H1 (cell line): ENCODE data around the gene ZNF256. TPM values are rescaled to one million over a fixed set of nuclear protein-coding genes. Genes with fewer than 3 reads are reported as not detected.

Experiments used
- CTCF ChIA-PET: fragments of 300-600 bp; sonication (Branson Sonifier 250); formaldehyde crosslinking; loops from one replicate; lab custom pipeline; 2021; ENCODE audit not compliant: partially characterized antibody; lab: Charles Lee
- POLR2A ChIA-PET: fragments of 300-600 bp; sonication (Branson Sonifier 250); formaldehyde crosslinking; loops from one replicate; lab custom pipeline; 2021; ENCODE audit warnings: inconsistent platforms; ENCODE audit not compliant: partially characterized antibody; lab: Charles Lee
- DNase-seq, 2 experiments: peaks; one replicate each; pipeline versions ENCODE4 v3.0.0 to v3.0.0-alpha.2; 2010 to 2022; ENCODE audit warnings: low spot score in 2 of 2, low read depth in 1 of 2, mixed read lengths in 1 of 2
- FAIRE-seq: peaks from 2 replicates; lab custom pipeline; 2011; peaks lifted over from hg19 to GRCh38; lab: Jason Lieb, UNC
- H2AFZ ChIP-seq: 2 replicates; pipeline ENCODE4 v1.8.1; 2012; ENCODE audit warnings: low read length, inconsistent platforms
- H2AK5ac ChIP-seq: 2 replicates; pipeline ENCODE4 v1.6.1; 2013; ENCODE audit warnings: low read depth, low read length
- H2BK120ac ChIP-seq: replicated peaks from 2 replicates; pipeline ENCODE3; 2013; ENCODE audit warnings: low read depth, low read length, inconsistent platforms
- H2BK12ac ChIP-seq: 2 replicates; pipeline ENCODE4 v1.6.1; 2013; ENCODE audit warnings: low read depth, low read length
- H2BK15ac ChIP-seq: 2 replicates; pipeline ENCODE4 v1.6.1; 2013; ENCODE audit warnings: low read length
- H2BK20ac ChIP-seq: 2 replicates; pipeline ENCODE4 v1.6.1; 2013; ENCODE audit warnings: low read length
- H2BK5ac ChIP-seq: 2 replicates; pipeline ENCODE4 v1.6.1; 2013; ENCODE audit warnings: low read depth, low read length
- H3K14ac ChIP-seq: 2 replicates; pipeline ENCODE4 v1.6.1; 2013; ENCODE audit warnings: inconsistent platforms; ENCODE audit not compliant: insufficient read length
- H3K18ac ChIP-seq: 2 replicates; pipeline ENCODE4 v1.6.1; 2013; ENCODE audit warnings: low read length; ENCODE audit errors: extremely low read depth
- H3K23ac ChIP-seq: 2 replicates; pipeline ENCODE4 v1.6.1; 2013; ENCODE audit warnings: inconsistent platforms; ENCODE audit not compliant: insufficient read length
- H3K23me2 ChIP-seq: 2 replicates; pipeline ENCODE4 v1.6.1; 2013; ENCODE audit warnings: low read depth, low read length
- H3K27ac ChIP-seq: 2 replicates; pipeline ENCODE4 v1.6.1; 2011; ENCODE audit warnings: low read depth, low read length, inconsistent platforms
- H3K27me3 ChIP-seq, 4 experiments: replicated peaks in 1 of 4; 1 replicate in 1 of 4; 2 replicates in 3 of 4; pipeline versions ENCODE4 v1.6.1 to v1.8.1; 2011 to 2013; ENCODE audit warnings: low read length in 3 of 4, mild to moderate bottlenecking in 3 of 4, inconsistent platforms in 2 of 4, mixed read lengths in 2 of 4, moderate library complexity in 1 of 4; ENCODE audit not compliant: control insufficient read depth in 3 of 4, insufficient read depth in 3 of 4; ENCODE audit errors: extremely low read depth in 1 of 4
- H3K36me3 ChIP-seq, 4 experiments: 2 replicates each; pipeline versions ENCODE4 v1.6.1 to v1.8.1; 2011 to 2013; ENCODE audit warnings: mild to moderate bottlenecking in 4 of 4, low read length in 3 of 4, moderate library complexity in 2 of 4, control low read depth in 1 of 4, inconsistent platforms in 1 of 4; ENCODE audit not compliant: insufficient read depth in 4 of 4, control insufficient read depth in 2 of 4
- H3K4ac ChIP-seq: replicated peaks from 2 replicates; pipeline ENCODE3; 2013; ENCODE audit warnings: low read length, low read depth, mixed read lengths, inconsistent platforms; ENCODE audit not compliant: insufficient read length
- H3K4me1 ChIP-seq, 4 experiments: replicated peaks in 1 of 4; 1 replicate in 1 of 4; 2 replicates in 3 of 4; pipeline versions ENCODE4 v1.6.1 to v1.8.1; 2011 to 2013; ENCODE audit warnings: low read length in 3 of 4, inconsistent platforms in 2 of 4, mixed read lengths in 1 of 4; ENCODE audit not compliant: insufficient read depth in 4 of 4, control insufficient read depth in 3 of 4
- H3K4me2 ChIP-seq, 2 experiments: 2 replicates each; pipeline versions ENCODE4 v1.6.1 to v1.8.1; 2011 to 2013; ENCODE audit warnings: low read depth in 2 of 2, low read length in 2 of 2, control low read depth in 1 of 2, inconsistent platforms in 1 of 2, mild to moderate bottlenecking in 1 of 2; ENCODE audit not compliant: insufficient read depth in 1 of 2
- H3K4me3 ChIP-seq, 4 experiments: fragments of 200-600, 300-600 bp in 1 of 4; sonication (generic), shearing (Covaris generic), sonication (Bioruptor Twin) in 1 of 4; 2 replicates each; pipeline versions ENCODE4 v1.5.1 to v1.8.1; 2011 to 2016; ENCODE audit warnings: low read length in 4 of 4, low read depth in 3 of 4, control low read depth in 2 of 4, inconsistent platforms in 2 of 4, mild to moderate bottlenecking in 2 of 4, mixed read lengths in 1 of 4, moderate library complexity in 1 of 4; ENCODE audit not compliant: insufficient read depth in 2 of 4; ENCODE audit errors: extremely low read depth in 1 of 4
- H3K56ac ChIP-seq: replicated peaks from 2 replicates; pipeline ENCODE3; 2013; ENCODE audit warnings: low read depth, mild to moderate bottlenecking, mixed read lengths, low read length, inconsistent platforms; ENCODE audit not compliant: insufficient read length
- H3K79me1 ChIP-seq: 2 replicates; pipeline ENCODE4 v1.6.1; 2013; ENCODE audit warnings: low read depth, low read length, control low read depth
- H3K79me2 ChIP-seq, 2 experiments: 2 replicates each; pipeline versions ENCODE4 v1.6.1 to v1.8.1; 2012 to 2013; ENCODE audit warnings: low read length in 2 of 2, mild to moderate bottlenecking in 2 of 2, inconsistent platforms in 1 of 2; ENCODE audit not compliant: insufficient read depth in 2 of 2, control insufficient read depth in 1 of 2
- H3K9ac ChIP-seq, 4 experiments: replicated peaks in 1 of 4; 1 replicate in 1 of 4; 2 replicates in 3 of 4; pipeline versions ENCODE4 v1.6.1 to v1.8.1; 2011 to 2013; ENCODE audit warnings: low read depth in 3 of 4, low read length in 3 of 4, control low read depth in 2 of 4, mild to moderate bottlenecking in 2 of 4, moderate library complexity in 2 of 4, inconsistent platforms in 1 of 4; ENCODE audit errors: extremely low read depth in 1 of 4
- H3K9me3 ChIP-seq, 2 experiments: 2 replicates each; pipeline versions ENCODE4 v1.6.1 to v1.8.1; 2012 to 2013; ENCODE audit warnings: mild to moderate bottlenecking in 2 of 2, moderate library complexity in 2 of 2, control low read depth in 1 of 2, inconsistent platforms in 1 of 2, low read depth in 1 of 2, low read length in 1 of 2, mixed read lengths in 1 of 2; ENCODE audit not compliant: insufficient read depth in 2 of 2
- H4K20me1 ChIP-seq, 2 experiments: replicated peaks in 1 of 2; 2 replicates each; pipeline versions ENCODE3 to v1.8.1; 2011 to 2013; ENCODE audit warnings: inconsistent platforms in 2 of 2, low read length in 2 of 2, mild to moderate bottlenecking in 1 of 2; ENCODE audit not compliant: insufficient read depth in 2 of 2, control insufficient read depth in 1 of 2
- H4K5ac ChIP-seq: 2 replicates; pipeline ENCODE4 v1.6.1; 2013; ENCODE audit warnings: low read length, low read depth, mixed read lengths, inconsistent platforms; ENCODE audit not compliant: insufficient read length
- H4K8ac ChIP-seq: 2 replicates; pipeline ENCODE4 v1.8.0; 2013; ENCODE audit warnings: mild to moderate bottlenecking, moderate library complexity, low read length, inconsistent platforms; ENCODE audit not compliant: insufficient read depth; ENCODE audit errors: extremely low read depth
- H4K91ac ChIP-seq: replicated peaks from 2 replicates; pipeline ENCODE3; 2013; ENCODE audit warnings: low read length, mixed read lengths, inconsistent platforms; ENCODE audit not compliant: insufficient read length
- CEBPB ChIP-seq: IDR thresholded peaks from 2 replicates; pipeline ENCODE4 v1.6.1; 2012; ENCODE audit warnings: low read depth, low read length
- CHD1 ChIP-seq: IDR thresholded peaks from 2 replicates; pipeline ENCODE4 v1.6.1; 2012; ENCODE audit warnings: low read depth, low read length, improper control_type of control experiment
- HDAC6 ChIP-seq: IDR thresholded peaks from one replicate; pipeline ENCODE4 v1.7.1; 2012; ENCODE audit warnings: low read depth, mild to moderate bottlenecking, inconsistent platforms, low read length, moderate library complexity
- JUN ChIP-seq: IDR thresholded peaks from 2 replicates; pipeline ENCODE4 v1.6.1; 2011; ENCODE audit warnings: low read depth, mild to moderate bottlenecking, improper control_type of control experiment, low read length
- POLR2AphosphoS5 ChIP-seq: IDR thresholded peaks from 2 replicates; pipeline ENCODE4 v1.6.1; 2011; ENCODE audit warnings: low read depth, low read length
- RFX5 ChIP-seq: IDR thresholded peaks from 2 replicates; pipeline ENCODE4 v1.6.1; 2011; ENCODE audit warnings: low read depth, low read length, improper control_type of control experiment, borderline replicate concordance
- SAP30 ChIP-seq: fragments of 300-600 bp; sonication (generic); IDR thresholded peaks from 2 replicates; pipeline ENCODE4 v1.7.1; 2012; ENCODE audit warnings: low read length, moderate library complexity, mild to moderate bottlenecking, inconsistent platforms; ENCODE audit not compliant: insufficient read depth, insufficient replicate concordance
- WGBS, 2 experiments: shearing (Covaris generic) in 1 of 2; methylation state at CpG; one replicate each; pipeline versions ENCODE4 v1.1.6 to v1.1.7; 2013 to 2015; ENCODE audit warnings: low lambda C conversion rate in 2 of 2, mixed read lengths in 2 of 2, inconsistent platforms in 1 of 2, low coverage in 1 of 2, missing lambda C conversion rate in 1 of 2; ENCODE audit not compliant: insufficient replicate concordance in 2 of 2, insufficient coverage in 1 of 2, insufficient read length in 1 of 2; ENCODE audit errors: extremely low coverage in 1 of 2, missing lambda C conversion rate in 1 of 2; 5-methylcytosine and 5-hydroxymethylcytosine counted together
- polyA plus RNA-seq, 7 experiments: library from polyadenylated mRNA; depleted of rRNA in 3 of 7; stranded (reverse) in 5 of 7; unstranded in 2 of 7; fragments of >200 nt in 5 of 7; fragments of 200-250 nt in 2 of 7; gene quantifications; 1 replicate in 5 of 7; 2 replicates in 1 of 7; 4 replicates in 1 of 7; pipeline versions ENCODE4 v1.2.1 to v1.2.3, GENCODE V29; 2011 to 2013; ENCODE audit warnings: missing spikeins in 2 of 7, mixed read lengths in 2 of 7
- total RNA-seq: library from RNA; stranded (reverse); fragmentation: NEBNext Ultra II Directional; extraction: Animal tissue kit (Norgen Biotek cat#: 25700); gene quantifications from 2 replicates; pipeline ENCODE4 v1.2.1, GENCODE V29; 2021

Gene ZNF256
- total and polyA plus RNA-seq, 2 of the 8 experiments (the other 6 are each of a cell fraction or from before 2014, with no cell fraction given) = 6.1 to 13.5 TPM

DNA sequence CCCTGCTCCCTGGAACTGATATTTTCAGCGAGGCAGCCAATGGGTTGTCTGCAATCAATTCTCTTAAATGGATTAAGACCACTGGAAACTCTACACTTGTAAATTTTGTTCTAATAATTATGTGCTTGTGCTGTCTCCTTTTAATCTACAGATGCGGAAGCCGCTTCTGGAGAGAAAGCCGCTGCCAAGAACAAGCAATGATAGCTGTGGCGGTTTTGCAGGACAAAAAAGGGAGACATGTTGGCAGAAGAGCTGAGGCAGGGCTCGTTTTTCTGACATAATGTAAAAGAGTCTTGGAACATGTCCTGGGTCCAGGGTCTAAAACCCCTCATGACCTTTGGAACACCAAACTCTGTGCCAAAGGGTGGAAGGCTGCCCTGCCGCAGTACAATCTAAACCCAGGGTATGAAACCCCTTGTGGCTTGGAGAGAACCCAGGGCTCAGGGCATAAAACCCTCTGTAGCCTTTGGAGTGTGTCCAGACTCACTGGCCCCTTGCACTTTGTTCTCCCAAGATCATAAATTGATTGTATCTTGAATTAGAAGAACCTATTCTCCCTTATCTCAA is 43.8 kb downstream of the ZNF256 start:
- H4K5ac ChIP-seq = no peak overlapping the region
- ChIA-PET CTCF (interaction anchor here (0.5 to 2.0 kb wide), 15 partner anchors 8 to 478 kb away, joined by 3 to 13 read pairs (median 3); partner anchors contain the start of gene ZNF552), POLR2A (interaction anchor here (0.7 to 4.3 kb wide), 11 partner anchors 11 to 157 kb away, joined by 3 to 28 read pairs (median 3); partner anchors contain the start of genes ZNF417, ZNF776 and ZNF814)
- H3K27ac ChIP-seq = no peak overlapping the region
- no peak overlapping the region for H2AFZ ChIP-seq
- no peak overlapping the region for H2AK5ac ChIP-seq
- no peak overlapping the region for H3K9ac ChIP-seq
- no peak overlapping the region for H4K91ac ChIP-seq
- H3K27me3 ChIP-seq = no peaks in the 10 kb centered on the region
- no peak overlapping the region for H3K56ac ChIP-seq
- DNase-seq = no peak
- H4K20me1 ChIP-seq = no peaks in the 10 kb centered on the region
- H3K14ac ChIP-seq = no peak overlapping the region
- peaks cover 0 to 13% (median 8%) of the 10 kb centered on the region in 4 experiments; a peak in 5 of 8 replicates for H3K36me3 ChIP-seq
- 77% methylated on average over 7 of the region's 7 CpGs; no CpG with 5 or more reads in 1 of the 2 experiments for WGBS, 2 experiments
- no peak overlapping the region for H2BK120ac ChIP-seq
- no peaks in the 10 kb centered on the region for H3K9me3 ChIP-seq
- H3K4ac ChIP-seq = no peak overlapping the region
- H2BK12ac ChIP-seq = no peak overlapping the region
- no peak overlapping the region for H4K8ac ChIP-seq
- no peak overlapping the region for H2BK15ac ChIP-seq
- TF ChIP-seq RFX5 (no peak), SAP30 (no peak), HDAC6 (no peak), CEBPB (no peak), CHD1 (no peak), POLR2AphosphoS5 (no peak), JUN (no peak)
- FAIRE-seq = no peak
- no peaks in the 10 kb centered on the region; the same call in 1 of the 2 replicates for H3K79me1 ChIP-seq
- no peak overlapping the region for H2BK20ac ChIP-seq
- no peak overlapping the region for H3K18ac ChIP-seq
- H3K4me2 ChIP-seq = no peak overlapping the region
- H2BK5ac ChIP-seq = no peak overlapping the region
- H3K23ac ChIP-seq = no peak overlapping the region
- no peak overlapping the region for H3K4me3 ChIP-seq
- H3K4me1 ChIP-seq = no peaks in the 10 kb centered on the region
- no peaks in the 10 kb centered on the region; a peak in 1 of 4 replicates for H3K79me2 ChIP-seq
- no peaks in the 10 kb centered on the region for H3K23me2 ChIP-seq
